OCI-LY1 (cell line): ENCODE data around the gene FBXW8.

Experiments
- CTCF ChIP-seq: fragments of 200-600 bp; sonication (generic), shearing (Covaris generic); IDR thresholded peaks from 2 replicates; pipeline ENCODE4 v1.5.1; 2017; ENCODE audit warnings: mild to moderate bottlenecking, antibody characterized with exemption, low read length, moderate library complexity, mixed read lengths
- EZH2 ChIP-seq: fragments of 200-600 bp; sonication (generic), shearing (Covaris generic); IDR thresholded peaks from 2 replicates; pipeline ENCODE4 v1.8.0; 2017; ENCODE audit warnings: borderline replicate concordance, mixed run types, mild to moderate bottlenecking, antibody characterized with exemption, low read length, moderate library complexity, mixed read lengths

DNA sequence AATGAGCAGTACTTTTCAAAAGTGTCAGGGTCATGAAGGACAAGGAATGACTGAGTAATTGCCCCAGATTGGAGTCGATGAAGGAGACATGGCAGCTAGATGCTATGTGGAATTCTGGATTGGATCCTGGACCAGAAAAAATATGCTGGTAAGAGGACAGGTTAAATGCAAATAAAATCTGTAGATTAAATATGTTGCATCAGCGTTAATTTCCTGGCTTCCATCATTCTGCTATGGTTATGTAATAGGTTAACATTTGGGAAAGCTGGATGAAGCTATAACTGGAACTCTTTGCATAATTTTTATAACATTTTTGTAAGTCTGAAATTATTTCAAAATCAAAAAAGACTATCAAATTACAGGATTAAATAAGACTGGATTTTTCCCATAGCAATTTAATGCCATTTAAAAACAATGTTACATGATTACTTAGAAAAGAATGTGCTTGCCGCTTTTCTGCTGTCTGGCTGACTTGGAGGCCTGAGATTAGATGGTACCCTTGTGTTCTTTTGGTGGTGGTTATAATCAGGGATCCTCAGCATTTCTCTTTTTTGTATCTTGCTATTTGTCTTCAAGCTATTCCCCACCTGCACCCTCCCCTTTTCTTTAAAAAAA, 65.1 kb downstream of the FBXW8 start:
- no peak for TF ChIP-seq EZH2
- TF ChIP-seq CTCF: no peak
